Raji (cell line): Measurements from ENCODE around the gene PLXNA2.

Experiments
- POLR2A ChIP-seq: IDR thresholded peaks from 2 replicates; pipeline ENCODE4 v1.6.1; 2011; ENCODE audit warnings: low read depth, low read length, control low read depth; ENCODE audit not compliant: insufficient read depth

Gene PLXNA2

GRCh38 chr1:208251911-208252835, 8.0 kb upstream of the PLXNA2 start:
- no peak for TF ChIP-seq POLR2A

- TF ChIP-seq POLR2A: no peak
Observed at GRCh38 chr1:208251015-208251414, 6.8 kb upstream of the PLXNA2 start.

GRCh38 chr1:208250613-208251012, 6.4 kb upstream of the PLXNA2 start:
- no peak for TF ChIP-seq POLR2A

- TF ChIP-seq POLR2A: no peak
Observed at GRCh38 chr1:208248991-208249696, 5.0 kb upstream of the PLXNA2 start.

GRCh38 chr1:208248307-208248801, 4.2 kb upstream of the PLXNA2 start:
- TF ChIP-seq POLR2A: no peak

GRCh38 chr1:208247696-208248095, 3.5 kb upstream of the PLXNA2 start:
- no peak for TF ChIP-seq POLR2A

GRCh38 chr1:208245185-208245705, 1.1 kb upstream of the PLXNA2 start:
- TF ChIP-seq POLR2A: no peak

GRCh38 chr1:208243527-208243966, 637 bp downstream of the PLXNA2 start:
- TF ChIP-seq POLR2A: no peak

GRCh38 chr1:208242941-208243526, 1.1 kb downstream of the PLXNA2 start:
- TF ChIP-seq POLR2A: no peak

GRCh38 chr1:208242146-208242545, 2.0 kb downstream of the PLXNA2 start:
- no peak for TF ChIP-seq POLR2A

GRCh38 chr1:208241512-208241911, 2.7 kb downstream of the PLXNA2 start:
- no peak for TF ChIP-seq POLR2A

- no peak for TF ChIP-seq POLR2A
Observed at GRCh38 chr1:208240662-208241355, 3.4 kb downstream of the PLXNA2 start.

GRCh38 chr1:208239473-208240381, 4.5 kb downstream of the PLXNA2 start:
- TF ChIP-seq POLR2A: no peak
